ENCODE data around the gene LIMK1.

The LIMK1 gene

GRCh38 chr7:74148491-74148890, 64.9 kb downstream of the LIMK1 start:
- H3K4me3 ChIP-seq (ENCODE audit: low read length), result no peak overlapping the region
- no peaks in the 10 kb centered on the region for H3K36me3 ChIP-seq (replicated peaks; ENCODE audit: insufficient read depth, low read length)
- no peak overlapping the region for H3K27ac ChIP-seq (ENCODE audit: low read length)
- H3K4me1 ChIP-seq (ENCODE audit: low read length), result no peaks in the 10 kb centered on the region
- no peak overlapping the region for H2AFZ ChIP-seq (ENCODE audit: low read length)
- no peaks in the 10 kb centered on the region for H3F3A ChIP-seq (ENCODE audit: insufficient read depth, low read length)
- H3K9me2 ChIP-seq (replicated peaks; ENCODE audit: insufficient read depth, low read length), result no peaks in the 10 kb centered on the region
- no peak for TF ChIP-seq EZH2 (optimal IDR thresholded peaks at IDR 0.05; ENCODE audit: low read depth, low read length)
- no peak for TF ChIP-seq EZH2phosphoT487 (IDR thresholded peaks at IDR 0.05; ENCODE audit: low read length)
- no peak for TF ChIP-seq CTCF (IDR thresholded peaks at IDR 0.05; ENCODE audit: low read length)
- H3K9ac ChIP-seq (ENCODE audit: low read length), result no peak overlapping the region
- no peaks in the 10 kb centered on the region for H3K27me3 ChIP-seq (replicated peaks; ENCODE audit: insufficient read depth, low read length)
- no peaks in the 10 kb centered on the region for H4K20me1 ChIP-seq (ENCODE audit: insufficient read depth, low read length)
- DNase-seq, result no peak
- no peak overlapping the region for H3K4me2 ChIP-seq (ENCODE audit: low read depth, low read length)
- no peaks in the 10 kb centered on the region for H3K79me2 ChIP-seq (ENCODE audit: low read length)
- H3K9me3 ChIP-seq (replicated peaks; ENCODE audit: insufficient read depth, low read length), result no peaks in the 10 kb centered on the region

GRCh38 chr7:74149071-74149470, 65.5 kb downstream of the LIMK1 start:
- H4K20me1 ChIP-seq (ENCODE audit: insufficient read depth, low read length), result no peaks in the 10 kb centered on the region
- no peak for DNase-seq
- TF ChIP-seq EZH2 (optimal IDR thresholded peaks at IDR 0.05; ENCODE audit: low read depth, low read length) (no peak), EZH2phosphoT487 (IDR thresholded peaks at IDR 0.05; ENCODE audit: low read length) (no peak), CTCF (IDR thresholded peaks at IDR 0.05; ENCODE audit: low read length) (no peak)

DNA sequence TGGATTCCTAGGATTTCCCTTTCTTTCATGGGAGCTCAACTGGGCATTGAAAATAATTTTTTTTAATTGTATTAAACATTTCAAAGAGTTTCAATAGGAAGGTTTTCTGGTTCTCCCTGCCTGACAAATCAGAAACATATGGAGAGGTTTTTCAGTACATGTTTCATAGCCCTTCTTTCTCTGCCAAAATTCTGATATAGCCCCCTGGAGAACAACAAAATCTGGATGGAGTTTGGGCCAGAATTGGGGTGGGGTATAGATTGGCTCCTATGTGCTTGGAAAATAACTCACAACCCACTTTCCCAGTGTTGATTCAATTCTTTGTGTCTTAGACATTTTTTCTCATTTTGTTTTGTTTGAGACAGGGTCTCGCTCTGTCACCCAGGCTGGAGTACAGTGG, 66.0 kb downstream of the LIMK1 start:
- H3K4me3 ChIP-seq (ENCODE audit: low read length), result no peak overlapping the region
- no peaks in the 10 kb centered on the region for H3K36me3 ChIP-seq (replicated peaks; ENCODE audit: insufficient read depth, low read length)
- H3F3A ChIP-seq (ENCODE audit: insufficient read depth, low read length), result no peaks in the 10 kb centered on the region
- no peaks in the 10 kb centered on the region for H3K79me2 ChIP-seq (ENCODE audit: low read length)
- DNase-seq, result no peak
- H3K4me1 ChIP-seq (ENCODE audit: low read length), result no peaks in the 10 kb centered on the region
- TF ChIP-seq EZH2phosphoT487 (IDR thresholded peaks at IDR 0.05; ENCODE audit: low read length) (no peak), CTCF (IDR thresholded peaks at IDR 0.05; ENCODE audit: low read length) (no peak), EZH2 (optimal IDR thresholded peaks at IDR 0.05; ENCODE audit: low read depth, low read length) (no peak)
- H2AFZ ChIP-seq (ENCODE audit: low read length), result no peak overlapping the region
- no peaks in the 10 kb centered on the region for H3K9me2 ChIP-seq (replicated peaks; ENCODE audit: insufficient read depth, low read length)
- no peak overlapping the region for H3K27ac ChIP-seq (ENCODE audit: low read length)
- H3K9ac ChIP-seq (ENCODE audit: low read length), result no peak overlapping the region
- H3K27me3 ChIP-seq (replicated peaks; ENCODE audit: insufficient read depth, low read length), result no peaks in the 10 kb centered on the region
- H3K4me2 ChIP-seq (ENCODE audit: low read depth, low read length), result no peak overlapping the region
- no peaks in the 10 kb centered on the region for H4K20me1 ChIP-seq (ENCODE audit: insufficient read depth, low read length)
- no peaks in the 10 kb centered on the region for H3K9me3 ChIP-seq (replicated peaks; ENCODE audit: insufficient read depth, low read length)

More at GRCh38 chr7:74149071-74149470, 65.5 kb downstream of the LIMK1 start:
- H3K36me3 ChIP-seq (replicated peaks; ENCODE audit: insufficient read depth, low read length), result no peaks in the 10 kb centered on the region
- H3K79me2 ChIP-seq (ENCODE audit: low read length), result no peaks in the 10 kb centered on the region
- no peaks in the 10 kb centered on the region for H3K9me2 ChIP-seq (replicated peaks; ENCODE audit: insufficient read depth, low read length)
- no peaks in the 10 kb centered on the region for H3F3A ChIP-seq (ENCODE audit: insufficient read depth, low read length)
- no peaks in the 10 kb centered on the region for H3K4me1 ChIP-seq (ENCODE audit: low read length)
- H2AFZ ChIP-seq (ENCODE audit: low read length), result no peak overlapping the region
- H3K27ac ChIP-seq (ENCODE audit: low read length), result no peak overlapping the region
- H3K4me2 ChIP-seq (ENCODE audit: low read depth, low read length), result no peak overlapping the region
- no peaks in the 10 kb centered on the region for H3K27me3 ChIP-seq (replicated peaks; ENCODE audit: insufficient read depth, low read length)
- H3K4me3 ChIP-seq (ENCODE audit: low read length), result no peak overlapping the region
- no peaks in the 10 kb centered on the region for H3K9me3 ChIP-seq (replicated peaks; ENCODE audit: insufficient read depth, low read length)
- H3K9ac ChIP-seq (ENCODE audit: low read length), result no peak overlapping the region
